GM23338 (cell line): ENCODE results near the gene TRPM1.

Source experiments
- CREB1 ChIP-seq: fragments of 250-450 bp; sonication (Bioruptor Pico); IDR thresholded peaks from 2 replicates; pipeline ENCODE4 v1.5.0; 2020; ENCODE audit warnings: low read depth, mild to moderate bottlenecking, moderate library complexity
- CTCF ChIP-seq, 2 experiments: fragments of 200-600 bp in 1 of 2; sonication (generic) in 1 of 2; conservative IDR thresholded peaks; 2 replicates each; pipeline versions ENCODE4 v1.5.1 to v1.6.1; 2016 to 2017; ENCODE audit warnings: antibody characterized with exemption in 2 of 2, low read depth in 2 of 2, mild to moderate bottlenecking in 2 of 2, moderate library complexity in 1 of 2
- EZH2 ChIP-seq: fragments of 200-600 bp; sonication (generic); IDR thresholded peaks from one replicate; pipeline ENCODE4 v1.8.0; 2017; ENCODE audit warnings: antibody characterized with exemption, mild to moderate bottlenecking, low read depth; ENCODE audit not compliant: unreplicated experiment
- EZH2phosphoT487 ChIP-seq: fragments of 200-600 bp; sonication (generic); IDR thresholded peaks from one replicate; pipeline ENCODE4 v1.8.1; 2018; ENCODE audit warnings: antibody characterized with exemption; ENCODE audit not compliant: unreplicated experiment
- JUNB ChIP-seq: IDR thresholded peaks from one replicate; pipeline ENCODE4 v1.6.1; 2016; ENCODE audit warnings: antibody characterized with exemption; ENCODE audit not compliant: unreplicated experiment
- POLR2AphosphoS5 ChIP-seq: IDR thresholded peaks from 2 replicates; pipeline ENCODE4 v1.6.1; 2016; ENCODE audit warnings: antibody characterized with exemption, low read depth
- REST ChIP-seq: IDR thresholded peaks from one replicate; pipeline ENCODE4 v1.6.1; 2018; ENCODE audit warnings: antibody characterized with exemption; ENCODE audit not compliant: unreplicated experiment

GRCh38 chr15:31101262-31102038, at the start of gene TRPM1:
- TF ChIP-seq CTCF (conservative IDR thresholded peaks at IDR 0.05; ENCODE audit: low read depth in 2 of 2) (no peak), EZH2 (no peak), EZH2phosphoT487 (no peak), CREB1 (no peak), POLR2AphosphoS5 (no peak), REST (no peak), JUNB (no peak)
